HepG2 (cell line): ENCODE measurements around the gene ZNF254. TPM values are rescaled to one million over a fixed set of nuclear protein-coding genes. Genes with fewer than 3 reads are reported as not detected.

ENCODE experiments used
- ARID3A ChIP-seq: IDR thresholded peaks from 2 replicates; pipeline ENCODE4 v1.6.1; 2012; ENCODE audit warnings: low read depth, low read length, improper control_type of control experiment
- CEBPG ChIP-seq: IDR thresholded peaks from 2 replicates; pipeline ENCODE4 v1.6.1; 2016
- CREB1 ChIP-seq, 2 experiments: fragments of 450-650 bp in 1 of 2; IDR thresholded peaks; 2 replicates each; pipeline ENCODE4 v1.6.1; 2016 to 2017; ENCODE audit warnings: control low read depth in 1 of 2, mild to moderate bottlenecking in 1 of 2, missing compliant biosample characterization in 1 of 2, missing genetic modification characterization in 1 of 2
- EP300 ChIP-seq, 3 experiments: sonication (generic) in 1 of 3; formaldehyde crosslinking in 1 of 3; IDR thresholded peaks; 2 replicates each; pipeline versions ENCODE4 v1.5.1 to v1.6.1; 2011 to 2020; ENCODE audit warnings: low read depth in 2 of 3, low read length in 2 of 3, borderline replicate concordance in 1 of 3, improper control_type of control experiment in 1 of 3, mild to moderate bottlenecking in 1 of 3, missing genetic modification reagents in 1 of 3, moderate library complexity in 1 of 3
- FLYWCH1 ChIP-seq: sonication (generic); formaldehyde crosslinking; IDR thresholded peaks from 2 replicates; pipeline ENCODE4 v1.8.1; 2023; ENCODE audit warnings: mild to moderate bottlenecking, missing genetic modification reagents
- FOXA3 ChIP-seq: IDR thresholded peaks from 2 replicates; pipeline ENCODE4 v1.6.1; 2016; ENCODE audit warnings: missing genetic modification reagents, missing compliant biosample characterization
- HNF4G ChIP-seq, 2 experiments: sonication (generic) in 1 of 2; formaldehyde crosslinking in 1 of 2; IDR thresholded peaks; 2 replicates each; pipeline versions ENCODE4 v1.4.0 to v1.6.1; 2011 to 2020; ENCODE audit warnings: borderline replicate concordance in 2 of 2, low read depth in 2 of 2, mild to moderate bottlenecking in 2 of 2, low read length in 1 of 2, missing genetic modification reagents in 1 of 2, moderate library complexity in 1 of 2
- HNRNPH1 ChIP-seq: fragments of 200-400 bp; formaldehyde crosslinking; optimal IDR thresholded peaks from 2 replicates; pipeline ENCODE3; 2017; ENCODE audit warnings: mild to moderate bottlenecking, low read depth, low read length
- IRF2 ChIP-seq: IDR thresholded peaks from 2 replicates; pipeline ENCODE4 v1.6.1; 2018; ENCODE audit warnings: missing genetic modification reagents, missing compliant biosample characterization
- MED1 ChIP-seq: sonication (generic); formaldehyde crosslinking; IDR thresholded peaks from 2 replicates; pipeline ENCODE4 v1.4.0; 2020; ENCODE audit warnings: missing genetic modification reagents
- NCOR1 ChIP-seq: fragments of 200-600 bp; sonication (generic); IDR thresholded peaks from 2 replicates; pipeline ENCODE4 v1.7.0; 2017; ENCODE audit warnings: antibody characterized with exemption, low read length, borderline replicate concordance
- NONO ChIP-seq, 2 experiments: fragments of 450-650 bp in 1 of 2; sonication (generic) in 1 of 2; formaldehyde crosslinking in 1 of 2; IDR thresholded peaks in 1 of 2; conservative IDR thresholded peaks in 1 of 2; 2 replicates each; pipeline versions ENCODE4 v1.6.1 to v1.8.0; 2017 to 2022; ENCODE audit warnings: mild to moderate bottlenecking in 1 of 2, missing genetic modification reagents in 1 of 2, moderate library complexity in 1 of 2
- PATZ1 ChIP-seq: sonication (generic); formaldehyde crosslinking; IDR thresholded peaks from 2 replicates; pipeline ENCODE4 v1.4.0; 2020; ENCODE audit warnings: missing genetic modification reagents
- PRMT3 ChIP-seq: sonication (generic); formaldehyde crosslinking; IDR thresholded peaks from 2 replicates; pipeline ENCODE4 v1.8.1; 2022; ENCODE audit warnings: low read depth, mild to moderate bottlenecking, moderate library complexity, missing genetic modification reagents, borderline replicate concordance
- SKI ChIP-seq: fragments of 450-650 bp; IDR thresholded peaks from one replicate; pipeline ENCODE4 v1.6.1; 2018; ENCODE audit warnings: mild to moderate bottlenecking; ENCODE audit not compliant: partially characterized antibody
- SMC3 ChIP-seq: IDR thresholded peaks from 2 replicates; pipeline ENCODE4 v1.6.1; 2011; ENCODE audit warnings: low read length, improper control_type of control experiment
- ZMYM4 ChIP-seq: sonication (generic); formaldehyde crosslinking; IDR thresholded peaks from 2 replicates; pipeline ENCODE4 v1.8.1; 2023; ENCODE audit warnings: mild to moderate bottlenecking, missing genetic modification reagents
- ZNF224 ChIP-seq: sonication (generic); formaldehyde crosslinking; IDR thresholded peaks from 2 replicates; pipeline ENCODE4 v1.5.0; 2020; ENCODE audit warnings: mild to moderate bottlenecking, missing genetic modification reagents
- ZNF264 ChIP-seq: sonication (generic); formaldehyde crosslinking; IDR thresholded peaks from 2 replicates; pipeline ENCODE4 v1.4.0; 2020; ENCODE audit warnings: missing genetic modification reagents
- ZNF432 ChIP-seq: sonication (generic); formaldehyde crosslinking; IDR thresholded peaks from 2 replicates; pipeline ENCODE4 v1.5.0; 2020; ENCODE audit warnings: missing genetic modification reagents, mild to moderate bottlenecking, borderline replicate concordance
- ZNF577 ChIP-seq: sonication (generic); formaldehyde crosslinking; IDR thresholded peaks from 2 replicates; pipeline ENCODE4 v1.4.0; 2020; ENCODE audit warnings: mild to moderate bottlenecking, low read depth, missing genetic modification reagents, borderline replicate concordance
- ZNF775 ChIP-seq: sonication (generic); formaldehyde crosslinking; IDR thresholded peaks from 2 replicates; pipeline ENCODE4 v1.4.0; 2020; ENCODE audit warnings: missing genetic modification reagents, mild to moderate bottlenecking, moderate library complexity, borderline replicate concordance
- ZNF841 ChIP-seq: sonication (generic); formaldehyde crosslinking; IDR thresholded peaks from 2 replicates; pipeline ENCODE4 v1.8.1; 2023; ENCODE audit warnings: missing genetic modification reagents, borderline replicate concordance
- polyA plus RNA-seq, 8 experiments: library from polyadenylated mRNA; depleted of rRNA in 3 of 8; stranded (reverse) in 7 of 8; unstranded in 1 of 8; fragments of >200 nt; fragmentation: Illumina TruSeq in 4 of 8; extraction: Trizol in 4 of 8; gene quantifications; 2 replicates each; pipeline versions ENCODE4 v1.2.1 to v1.2.3, GENCODE V29; 2011 to 2016; ENCODE audit warnings: low read depth in 4 of 8, missing spikeins in 1 of 8, mixed read lengths in 1 of 8; ENCODE audit not compliant: insufficient read depth in 1 of 8
- total RNA-seq, 5 experiments: library from RNA; depleted of rRNA; stranded (reverse); fragments of >200 nt; fragmentation: Illumina TruSeq; extraction: Trizol; gene quantifications; 2 replicates each; pipeline ENCODE4 v1.2.3, GENCODE V29; 2016; ENCODE audit warnings: low read depth in 1 of 5
- TF ChIP-seq, protein P1 (sequence below): sonication (generic); formaldehyde crosslinking; IDR thresholded peaks from 2 replicates; pipeline ENCODE4 v1.5.0; 2020; ENCODE audit warnings: missing genetic modification reagents, mild to moderate bottlenecking, borderline replicate concordance

ZNF254 gene
- total and polyA plus RNA-seq, 2 of the 13 experiments (the other 11 are each of a cell fraction or from before 2014, with no cell fraction given), result 2.6 to 4.6 TPM

DNA sequence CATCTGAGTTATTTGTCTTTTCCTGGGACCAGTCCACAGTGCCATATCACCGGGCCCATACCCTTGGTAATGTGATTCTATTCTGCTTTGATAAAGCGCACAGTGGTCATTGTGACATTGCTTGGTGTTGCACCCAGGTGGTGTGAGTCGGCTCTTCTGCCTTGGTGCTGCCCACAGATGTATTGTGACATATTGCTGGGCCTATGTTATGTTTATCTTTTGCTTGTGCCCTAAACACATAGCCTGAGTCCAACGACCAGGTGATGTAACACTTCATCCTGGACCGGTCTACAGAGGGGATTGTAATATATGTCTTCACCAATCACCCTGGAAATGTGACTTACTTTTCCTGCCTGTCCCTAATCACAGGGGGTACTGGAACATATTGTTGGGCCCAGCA lies 23.7 kb upstream of the ZNF254 start (continued):
- TF ChIP-seq ZNF577, result no peak
- peak; percentile 38 to 65; a peak in 2 of 4 replicates for TF ChIP-seq EP300 (IDR thresholded peaks at IDR 0.05; ENCODE audit: low read depth in 2 of 2, low read length in 2 of 2)
- peak; percentile 31; the same call in 1 of the 2 replicates for TF ChIP-seq EP300 (CRISPR knock-in tag; IDR thresholded peaks at IDR 0.05; ENCODE audit: borderline replicate concordance)
- TF ChIP-seq HNF4G (IDR thresholded peaks at IDR 0.05; ENCODE audit: borderline replicate concordance, low read depth, low read length), result peak; percentile 30; the same call in 1 of the 2 replicates
- TF ChIP-seq HNF4G (CRISPR knock-in tag; IDR thresholded peaks at IDR 0.05; ENCODE audit: borderline replicate concordance, low read depth), result no peak
- TF ChIP-seq, protein P1, sequence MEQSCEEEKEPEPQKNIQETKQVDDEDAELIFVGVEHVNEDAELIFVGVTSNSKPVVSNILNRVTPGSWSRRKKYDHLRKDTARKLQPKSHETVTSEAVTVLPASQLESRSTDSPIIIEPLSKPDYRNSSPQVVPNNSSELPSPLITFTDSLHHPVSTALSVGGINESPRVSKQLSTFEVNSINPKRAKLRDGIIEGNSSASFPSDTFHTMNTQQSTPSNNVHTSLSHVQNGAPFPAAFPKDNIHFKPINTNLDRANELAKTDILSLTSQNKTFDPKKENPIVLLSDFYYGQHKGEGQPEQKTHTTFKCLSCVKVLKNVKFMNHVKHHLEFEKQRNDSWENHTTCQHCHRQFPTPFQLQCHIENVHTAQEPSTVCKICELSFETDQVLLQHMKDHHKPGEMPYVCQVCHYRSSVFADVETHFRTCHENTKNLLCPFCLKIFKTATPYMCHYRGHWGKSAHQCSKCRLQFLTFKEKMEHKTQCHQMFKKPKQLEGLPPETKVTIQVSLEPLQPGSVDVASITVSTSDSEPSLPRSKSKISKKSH (CRISPR knock-in tag), result no peak
- TF ChIP-seq FOXA3 (CRISPR knock-in tag), result peak; percentile 83
- TF ChIP-seq ZMYM4 (CRISPR knock-in tag), result 0 out of 2 replicates have a peak, but pooled peaks have one; percentile 24
- no peak for TF ChIP-seq NONO (IDR thresholded peaks at IDR 0.05)
- TF ChIP-seq NONO (CRISPR knock-in tag; conservative IDR thresholded peaks at IDR 0.05), result 0 out of 2 replicates have a peak, but pooled peaks have one; percentile 37
- no peak for TF ChIP-seq HNRNPH1
- peak; percentile 82 for TF ChIP-seq CEBPG
- TF ChIP-seq IRF2 (CRISPR knock-in tag), result 0 out of 2 replicates have a peak, but pooled peaks have one; percentile 23
- 0 out of 2 replicates have a peak, but pooled peaks have one; percentile 25 for TF ChIP-seq MED1 (CRISPR knock-in tag)
- peak; percentile 51 for TF ChIP-seq SMC3
- TF ChIP-seq SKI, result peak; percentile 28
- 0 out of 2 replicates have a peak, but pooled peaks have one; percentile 14 for TF ChIP-seq CREB1 (IDR thresholded peaks at IDR 0.05)
- TF ChIP-seq CREB1 (CRISPR knock-in tag; IDR thresholded peaks at IDR 0.05), result no peak
- no peak for TF ChIP-seq ZNF224 (CRISPR knock-in tag)
- TF ChIP-seq ZNF432 (CRISPR knock-in tag), result no peak
- peak; percentile 98 for TF ChIP-seq ZNF264
- no peak for TF ChIP-seq PRMT3 (CRISPR knock-in tag)
- no peak for TF ChIP-seq FLYWCH1
- TF ChIP-seq ARID3A, result peak; percentile 63; the same call in 1 of the 2 replicates
- 0 out of 2 replicates have a peak, but pooled peaks have one; percentile 7 for TF ChIP-seq PATZ1 (CRISPR knock-in tag)
- peak; percentile 55; the same call in 1 of the 2 replicates for TF ChIP-seq NCOR1
- TF ChIP-seq ZNF841, result no peak
- no peak for TF ChIP-seq ZNF775 (CRISPR knock-in tag)
